ENCODE measurements around the gene MMP8.

DNA sequence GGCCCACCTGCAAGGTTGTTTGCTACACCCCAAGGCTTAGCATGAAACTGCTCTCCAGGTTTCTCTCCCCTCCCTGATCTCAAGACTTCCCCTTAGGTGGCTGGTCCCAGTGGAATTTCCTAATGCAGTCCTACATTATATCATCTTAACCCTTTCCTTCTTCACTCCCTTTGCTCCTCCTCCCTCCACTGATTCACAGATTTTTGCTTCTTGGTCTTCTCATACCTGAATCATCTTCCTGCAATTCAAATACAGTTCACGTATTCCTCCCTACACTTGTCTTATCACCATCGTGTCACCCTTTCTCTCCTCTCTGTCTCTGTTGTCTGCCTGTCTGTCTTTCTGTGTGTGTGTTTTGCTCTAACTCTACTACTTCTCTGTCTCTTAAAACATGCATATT lies 38.7 kb upstream of the MMP8 start:
- TF ChIP-seq, protein P1, sequence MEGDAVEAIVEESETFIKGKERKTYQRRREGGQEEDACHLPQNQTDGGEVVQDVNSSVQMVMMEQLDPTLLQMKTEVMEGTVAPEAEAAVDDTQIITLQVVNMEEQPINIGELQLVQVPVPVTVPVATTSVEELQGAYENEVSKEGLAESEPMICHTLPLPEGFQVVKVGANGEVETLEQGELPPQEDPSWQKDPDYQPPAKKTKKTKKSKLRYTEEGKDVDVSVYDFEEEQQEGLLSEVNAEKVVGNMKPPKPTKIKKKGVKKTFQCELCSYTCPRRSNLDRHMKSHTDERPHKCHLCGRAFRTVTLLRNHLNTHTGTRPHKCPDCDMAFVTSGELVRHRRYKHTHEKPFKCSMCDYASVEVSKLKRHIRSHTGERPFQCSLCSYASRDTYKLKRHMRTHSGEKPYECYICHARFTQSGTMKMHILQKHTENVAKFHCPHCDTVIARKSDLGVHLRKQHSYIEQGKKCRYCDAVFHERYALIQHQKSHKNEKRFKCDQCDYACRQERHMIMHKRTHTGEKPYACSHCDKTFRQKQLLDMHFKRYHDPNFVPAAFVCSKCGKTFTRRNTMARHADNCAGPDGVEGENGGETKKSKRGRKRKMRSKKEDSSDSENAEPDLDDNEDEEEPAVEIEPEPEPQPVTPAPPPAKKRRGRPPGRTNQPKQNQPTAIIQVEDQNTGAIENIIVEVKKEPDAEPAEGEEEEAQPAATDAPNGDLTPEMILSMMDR (IDR thresholded peaks at IDR 0.05; ENCODE audit: poor library complexity, severe bottlenecking): no peak
- TF ChIP-seq EP300 (conservative IDR thresholded peaks at IDR 0.05; ENCODE audit: poor library complexity, severe bottlenecking) (no peak), POLR2AphosphoS5 (IDR thresholded peaks at IDR 0.05) (no peak), SMC3 (conservative IDR thresholded peaks at IDR 0.05; ENCODE audit: poor library complexity) (no peak), EZH2 (IDR thresholded peaks at IDR 0.05; ENCODE audit: borderline replicate concordance, insufficient read depth, low read length, poor library complexity, severe bottlenecking) (no peak), TAF1 (IDR thresholded peaks at IDR 0.05; ENCODE audit: low read depth) (no peak), RAD21 (conservative IDR thresholded peaks at IDR 0.05) (no peak), MXI1 (conservative IDR thresholded peaks at IDR 0.05; ENCODE audit: poor library complexity, severe bottlenecking) (no peak)
- TF ChIP-seq, protein P2, sequence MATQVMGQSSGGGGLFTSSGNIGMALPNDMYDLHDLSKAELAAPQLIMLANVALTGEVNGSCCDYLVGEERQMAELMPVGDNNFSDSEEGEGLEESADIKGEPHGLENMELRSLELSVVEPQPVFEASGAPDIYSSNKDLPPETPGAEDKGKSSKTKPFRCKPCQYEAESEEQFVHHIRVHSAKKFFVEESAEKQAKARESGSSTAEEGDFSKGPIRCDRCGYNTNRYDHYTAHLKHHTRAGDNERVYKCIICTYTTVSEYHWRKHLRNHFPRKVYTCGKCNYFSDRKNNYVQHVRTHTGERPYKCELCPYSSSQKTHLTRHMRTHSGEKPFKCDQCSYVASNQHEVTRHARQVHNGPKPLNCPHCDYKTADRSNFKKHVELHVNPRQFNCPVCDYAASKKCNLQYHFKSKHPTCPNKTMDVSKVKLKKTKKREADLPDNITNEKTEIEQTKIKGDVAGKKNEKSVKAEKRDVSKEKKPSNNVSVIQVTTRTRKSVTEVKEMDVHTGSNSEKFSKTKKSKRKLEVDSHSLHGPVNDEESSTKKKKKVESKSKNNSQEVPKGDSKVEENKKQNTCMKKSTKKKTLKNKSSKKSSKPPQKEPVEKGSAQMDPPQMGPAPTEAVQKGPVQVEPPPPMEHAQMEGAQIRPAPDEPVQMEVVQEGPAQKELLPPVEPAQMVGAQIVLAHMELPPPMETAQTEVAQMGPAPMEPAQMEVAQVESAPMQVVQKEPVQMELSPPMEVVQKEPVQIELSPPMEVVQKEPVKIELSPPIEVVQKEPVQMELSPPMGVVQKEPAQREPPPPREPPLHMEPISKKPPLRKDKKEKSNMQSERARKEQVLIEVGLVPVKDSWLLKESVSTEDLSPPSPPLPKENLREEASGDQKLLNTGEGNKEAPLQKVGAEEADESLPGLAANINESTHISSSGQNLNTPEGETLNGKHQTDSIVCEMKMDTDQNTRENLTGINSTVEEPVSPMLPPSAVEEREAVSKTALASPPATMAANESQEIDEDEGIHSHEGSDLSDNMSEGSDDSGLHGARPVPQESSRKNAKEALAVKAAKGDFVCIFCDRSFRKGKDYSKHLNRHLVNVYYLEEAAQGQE (IDR thresholded peaks at IDR 0.05; ENCODE audit: borderline replicate concordance): no peak
